Activated CD8-positive, alpha-beta T cell treated with anti-CD3 and anti-CD28 coated beads, Interleukin-2, amount 10 ng/mL, durations not matched to agents 7 days and 5 days (primary cell): Measurements from ENCODE around the gene WFDC10B. TPM values are rescaled to one million over a fixed set of nuclear protein-coding genes. Genes with fewer than 3 reads are reported as not detected.
"Not testable (repeated sequence)": the region's sequence is repeated elsewhere in the genome, so short reads cannot be mapped to it uniquely, and the experiment has no call there.

ENCODE experiments used
- ATAC-seq: fragments of 150-1000 bp; cut with Tn5 transposase; one replicate; pipeline ENCODE4 v1.10.0; 2021; ENCODE audit warnings: moderate library complexity
- CTCF ChIA-PET: fragments of 350-600 bp; sonication (Branson Sonifier 250); formaldehyde crosslinking; loops from one replicate; lab custom pipeline; 2021; ENCODE audit warnings: antibody characterized with exemption; lab: Charles Lee
- POLR2A ChIA-PET: fragments of 350-600 bp; sonication (Branson Sonifier 250); formaldehyde crosslinking; loops from one replicate; lab custom pipeline; 2021; ENCODE audit warnings: antibody characterized with exemption; lab: Charles Lee
- DNase-seq: peaks from one replicate; pipeline ENCODE4 v3.0.0-alpha.2; 2020
- H3K27ac Mint-ChIP-seq: one replicate; pipeline ENCODE4 v1.8.0; 2021; ENCODE audit warnings: mild to moderate bottlenecking, mixed read lengths
- H3K27me3 Mint-ChIP-seq: one replicate; pipeline ENCODE4 v1.8.0; 2021; ENCODE audit warnings: low read depth, mixed read lengths
- H3K36me3 Mint-ChIP-seq: one replicate; pipeline ENCODE4 v1.8.0; 2021; ENCODE audit warnings: low read depth, mixed read lengths
- H3K4me1 Mint-ChIP-seq: one replicate; pipeline ENCODE4 v1.8.0; 2021; ENCODE audit warnings: low read depth, mixed read lengths
- H3K4me3 Mint-ChIP-seq: one replicate; pipeline ENCODE4 v1.8.0; 2021; ENCODE audit warnings: mild to moderate bottlenecking, mixed read lengths
- H3K9me3 Mint-ChIP-seq: one replicate; pipeline ENCODE4 v1.8.0; 2022; ENCODE audit warnings: mixed read lengths; ENCODE audit not compliant: insufficient read depth
- microRNA-seq: library from miRNA; unstranded; fragments of <30 nt; microRNA quantifications from one replicate; pipeline ENCODE4 v1.2.0, GENCODE V29; 2022
- total RNA-seq, 2 experiments: library from RNA; stranded (reverse); gene quantifications; one replicate each; pipeline ENCODE4 v1.2.3, GENCODE V29; 2021

The WFDC10B gene
- total RNA-seq, 2 experiments from 2014 or later, result not detected

GRCh38 chr20:45646875-45647274 lies 57.9 kb downstream of the WFDC10B start:
- POLR2A ChIA-PET, result no interaction called here
- Mint-ChIP-seq H3K27me3 (peaks cover 2% of the 10 kb centered on the region), H3K36me3 (no peaks in the 10 kb centered on the region), H3K27ac (no peak overlapping the region), H3K4me1 (no peaks in the 10 kb centered on the region), H3K4me3 (no peak overlapping the region), H3K9me3 (no peaks in the 10 kb centered on the region)
- ATAC-seq (no peak), DNase-seq (no peak)
- CTCF ChIA-PET, result no interaction called here

- ATAC-seq, H3K9me3 Mint-ChIP-seq, H3K4me1 Mint-ChIP-seq, H3K36me3 Mint-ChIP-seq, CTCF ChIA-PET, H3K27ac Mint-ChIP-seq, DNase-seq, H3K27me3 Mint-ChIP-seq, H3K4me3 Mint-ChIP-seq, POLR2A ChIA-PET: not testable (repeated sequence)
These were observed 59.0 kb downstream of the WFDC10B start for GRCh38 chr20:45645869-45646268.

- H3K27ac Mint-ChIP-seq, DNase-seq, H3K36me3 Mint-ChIP-seq, H3K27me3 Mint-ChIP-seq, H3K4me1 Mint-ChIP-seq, CTCF ChIA-PET, H3K9me3 Mint-ChIP-seq, ATAC-seq, H3K4me3 Mint-ChIP-seq, POLR2A ChIA-PET: not testable (repeated sequence)
These were observed 63.7 kb downstream of the WFDC10B start for GRCh38 chr20:45641076-45641475.

- peaks cover 7% of the 10 kb centered on the region for H3K27me3 Mint-ChIP-seq
- ATAC-seq (no peak), DNase-seq (no peak)
- CTCF ChIA-PET, result no interaction called here
- POLR2A ChIA-PET, result no interaction called here
- no peaks in the 10 kb centered on the region for H3K9me3 Mint-ChIP-seq
- no peaks in the 10 kb centered on the region for H3K4me1 Mint-ChIP-seq
- H3K4me3 Mint-ChIP-seq, result no peak overlapping the region
- no peaks in the 10 kb centered on the region for H3K36me3 Mint-ChIP-seq
- H3K27ac Mint-ChIP-seq, result no peak overlapping the region
These were observed 65.1 kb downstream of the WFDC10B start for GRCh38 chr20:45639687-45640086.

GRCh38 chr20:45636513-45636912 lies 68.3 kb downstream of the WFDC10B start:
- Mint-ChIP-seq H3K27me3 (peaks cover 10% of the 10 kb centered on the region), H3K27ac (no peak overlapping the region), H3K36me3 (no peaks in the 10 kb centered on the region), H3K4me1 (no peaks in the 10 kb centered on the region), H3K9me3 (no peaks in the 10 kb centered on the region), H3K4me3 (no peak overlapping the region)
- ChIA-PET CTCF (no interaction called here), POLR2A (no interaction called here)
- ATAC-seq (no peak), DNase-seq (no peak)

Small RNAs within 50 kb of the gene (microRNA-seq; reads per million reads assigned to microRNA genes)
- not detected for gene MIR3617

Other genes with a start within 250 kb of the WFDC10B start
- gene WFDC2, start 235.3 kb downstream of the WFDC10B start, total RNA-seq, result not detected
- not detected for gene SPINT3, start 189.4 kb downstream of the WFDC10B start, total RNA-seq
- not detected for gene WFDC6, start 165.5 kb downstream of the WFDC10B start, total RNA-seq
- gene EPPIN, start 157.6 kb downstream of the WFDC10B start, total RNA-seq, result not detected
- not detected for gene WFDC8, start 125.7 kb downstream of the WFDC10B start, total RNA-seq
- not detected for gene WFDC10A, start 75.3 kb downstream of the WFDC10B start, total RNA-seq
- gene WFDC9, start 73.7 kb downstream of the WFDC10B start, total RNA-seq, result not detected
- not detected for gene WFDC11, start 34.8 kb downstream of the WFDC10B start, total RNA-seq
- gene WFDC13, start 3.0 kb downstream of the WFDC10B start, total RNA-seq, result not detected
- not detected for gene SPINT4, start 17.3 kb upstream of the WFDC10B start, total RNA-seq
- gene WFDC3, start 86.9 kb upstream of the WFDC10B start, total RNA-seq, result not detected
- gene DNTTIP1, start 86.9 kb upstream of the WFDC10B start, total RNA-seq, result 10 to 100 TPM; 34.7 to 34.8 TPM
- 100 to 1,000 TPM; 251 to 261 TPM for gene UBE2C, start 107.6 kb upstream of the WFDC10B start, total RNA-seq
- gene TNNC2, start 122.3 kb upstream of the WFDC10B start, total RNA-seq, result not detected
- 1 to 10 TPM; 1.6 to 1.7 TPM for gene SNX21, start 128.8 kb upstream of the WFDC10B start, total RNA-seq
- 10 to 100 TPM; 29.3 to 32.1 TPM for gene ACOT8, start 152.4 kb upstream of the WFDC10B start, total RNA-seq
- 1 to 10 TPM; 5.1 to 5.8 TPM for gene ZSWIM3, start 152.6 kb upstream of the WFDC10B start, total RNA-seq
- 1 to 10 TPM; 7.0 TPM for gene ZSWIM1, start 176.2 kb upstream of the WFDC10B start, total RNA-seq
- gene SPATA25, start 182.6 kb upstream of the WFDC10B start, total RNA-seq, result 1 to 10 TPM in 1 of 2 experiments, under 1 TPM in 1; 0.76 to 1.4 TPM
- 1 to 10 TPM; 1.1 to 1.3 TPM for gene NEURL2, start 186.2 kb upstream of the WFDC10B start, total RNA-seq
- gene CTSA, start 186.3 kb upstream of the WFDC10B start, total RNA-seq, result 10 to 100 TPM; 63.4 to 64.1 TPM
- 1 to 10 TPM; 2.2 to 2.8 TPM for gene PLTP, start 207.1 kb upstream of the WFDC10B start, total RNA-seq
- gene PCIF1, start 229.7 kb upstream of the WFDC10B start, total RNA-seq, result 10 to 100 TPM; 40.3 to 41.2 TPM